ENCODE measurements around the gene SAXO1. TPM values are rescaled to one million over a fixed set of nuclear protein-coding genes. Genes with fewer than 3 reads are reported as not detected.

The SAXO1 gene
- polyA plus RNA-seq, 3 donors = not detected

GRCh38 chr9:18911714-18912342, 121.2 kb downstream of the SAXO1 start:
- H3K27ac ChIP-seq (ENCODE audit: low read depth in 1 of 2, low read length in 2 of 2) = no peak overlapping the region
- H3K4me1 ChIP-seq (ENCODE audit: control insufficient read depth in 1 of 2, insufficient read depth in 2 of 2, low read length in 2 of 2) = no peaks in the 10 kb centered on the region
- H3K36me3 ChIP-seq (replicated peaks in 1 of 2; ENCODE audit: control insufficient read depth in 1 of 2, insufficient read depth in 2 of 2, low read length in 2 of 2) = no peaks in the 10 kb centered on the region
- Mint-ChIP-seq H3K9me3 (peaks cover 0 to 1% (median 0%) of the 10 kb centered on the region in 7 donors), H3K4me3 (no peak overlapping the region), H3K4me1 (no peaks in the 10 kb centered on the region), H3K27ac (no peak overlapping the region), H3K36me3 (no peaks in the 10 kb centered on the region), H3K27me3 (ENCODE audit: low read depth in 3 of 3) (peaks cover 2 to 9% (median 7%) of the 10 kb centered on the region in 3 donors)
- WGBS (ENCODE audit: insufficient coverage) = 97% methylated on average over 5 of the region's 9 CpGs
- H4K20me1 ChIP-seq (ENCODE audit: insufficient read depth, low read length) = no peaks in the 10 kb centered on the region
- TF ChIP-seq, protein P1, sequence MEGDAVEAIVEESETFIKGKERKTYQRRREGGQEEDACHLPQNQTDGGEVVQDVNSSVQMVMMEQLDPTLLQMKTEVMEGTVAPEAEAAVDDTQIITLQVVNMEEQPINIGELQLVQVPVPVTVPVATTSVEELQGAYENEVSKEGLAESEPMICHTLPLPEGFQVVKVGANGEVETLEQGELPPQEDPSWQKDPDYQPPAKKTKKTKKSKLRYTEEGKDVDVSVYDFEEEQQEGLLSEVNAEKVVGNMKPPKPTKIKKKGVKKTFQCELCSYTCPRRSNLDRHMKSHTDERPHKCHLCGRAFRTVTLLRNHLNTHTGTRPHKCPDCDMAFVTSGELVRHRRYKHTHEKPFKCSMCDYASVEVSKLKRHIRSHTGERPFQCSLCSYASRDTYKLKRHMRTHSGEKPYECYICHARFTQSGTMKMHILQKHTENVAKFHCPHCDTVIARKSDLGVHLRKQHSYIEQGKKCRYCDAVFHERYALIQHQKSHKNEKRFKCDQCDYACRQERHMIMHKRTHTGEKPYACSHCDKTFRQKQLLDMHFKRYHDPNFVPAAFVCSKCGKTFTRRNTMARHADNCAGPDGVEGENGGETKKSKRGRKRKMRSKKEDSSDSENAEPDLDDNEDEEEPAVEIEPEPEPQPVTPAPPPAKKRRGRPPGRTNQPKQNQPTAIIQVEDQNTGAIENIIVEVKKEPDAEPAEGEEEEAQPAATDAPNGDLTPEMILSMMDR (IDR thresholded peaks at IDR 0.05) = no peak
- no peak overlapping the region for H3K9ac ChIP-seq (ENCODE audit: insufficient read depth, low read length, poor library complexity, severe bottlenecking)
- no peak overlapping the region for H2AFZ ChIP-seq (ENCODE audit: insufficient read depth, low read depth, low read length, poor library complexity, severe bottlenecking)
- no peaks in the 10 kb centered on the region for H3K9me3 ChIP-seq (replicated peaks in 1 of 2; ENCODE audit: control insufficient read depth in 1 of 2, insufficient read depth in 1 of 2, low read length in 2 of 2)
- H3K4me2 ChIP-seq (replicated peaks; ENCODE audit: extremely low read depth, low read length, poor library complexity, severe bottlenecking) = no peak overlapping the region
- intact Hi-C loops (cut with micrococcal nuclease) = no loop called here
- H3K4me3 ChIP-seq (replicated peaks in 1 of 3; ENCODE audit: low read depth in 2 of 3, low read length in 3 of 3) = no peak overlapping the region
- no peaks in the 10 kb centered on the region for H3K79me2 ChIP-seq (ENCODE audit: insufficient read depth, low read length)
- no peaks in the 10 kb centered on the region for H3K27me3 ChIP-seq (ENCODE audit: control insufficient read depth in 2 of 2, insufficient read depth in 2 of 2, low read length in 2 of 2)
- DNase-seq = no peak

- intact Hi-C loops (cut with micrococcal nuclease) = no loop called here
- no peak for DNase-seq
Observed at GRCh38 chr9:18910916-18911315, 122.1 kb downstream of the SAXO1 start.

More at GRCh38 chr9:18910916-18911315, 122.1 kb downstream of the SAXO1 start:
- Mint-ChIP-seq H3K36me3 (no peaks in the 10 kb centered on the region), H3K4me3 (no peak overlapping the region), H3K27ac (no peak overlapping the region), H3K9me3 (peaks cover 0 to 2% (median 0%) of the 10 kb centered on the region in 7 donors), H3K27me3 (ENCODE audit: low read depth in 3 of 3) (peaks cover 2 to 9% (median 5%) of the 10 kb centered on the region in 3 donors), H3K4me1 (no peaks in the 10 kb centered on the region)
- Histone ChIP-seq H3K27ac (ENCODE audit: low read depth in 1 of 2, low read length in 2 of 2) (no peak overlapping the region), H3K9ac (ENCODE audit: insufficient read depth, low read length, poor library complexity, severe bottlenecking) (no peak overlapping the region), H2AFZ (ENCODE audit: insufficient read depth, low read depth, low read length, poor library complexity, severe bottlenecking) (no peak overlapping the region), H3K4me1 (ENCODE audit: control insufficient read depth in 1 of 2, insufficient read depth in 2 of 2, low read length in 2 of 2) (no peaks in the 10 kb centered on the region), H3K36me3 (replicated peaks in 1 of 2; ENCODE audit: control insufficient read depth in 1 of 2, insufficient read depth in 2 of 2, low read length in 2 of 2) (no peaks in the 10 kb centered on the region), H3K27me3 (ENCODE audit: control insufficient read depth in 2 of 2, insufficient read depth in 2 of 2, low read length in 2 of 2) (no peaks in the 10 kb centered on the region), H3K79me2 (ENCODE audit: insufficient read depth, low read length) (no peaks in the 10 kb centered on the region), H4K20me1 (ENCODE audit: insufficient read depth, low read length) (no peaks in the 10 kb centered on the region), H3K4me2 (replicated peaks; ENCODE audit: extremely low read depth, low read length, poor library complexity, severe bottlenecking) (no peak overlapping the region), H3K9me3 (replicated peaks in 1 of 2; ENCODE audit: control insufficient read depth in 1 of 2, insufficient read depth in 1 of 2, low read length in 2 of 2) (no peaks in the 10 kb centered on the region), H3K4me3 (replicated peaks in 1 of 3; ENCODE audit: low read depth in 2 of 3, low read length in 3 of 3) (no peak overlapping the region)
- WGBS (ENCODE audit: insufficient coverage) = 7% methylated on average over 2 of the region's 6 CpGs
- TF ChIP-seq, protein P1 (IDR thresholded peaks at IDR 0.05) = no peak
